Activated naive CD8-positive, alpha-beta T cell treated with anti-CD3 and anti-CD28 coated beads, Interleukin-2, amount 50 U/mL, for 24 hours (primary cell): ENCODE data around the gene WWOX.

Experiments
- ATAC-seq: fragments of 150-1000 bp; cut with Tn5 transposase; one replicate; pipeline ENCODE4 v1.10.0; 2021
- DNase-seq: peaks from one replicate; pipeline ENCODE4 v3.0.0; 2021
- H3K27ac Mint-ChIP-seq: one replicate; pipeline ENCODE4 v1.8.0; 2021; ENCODE audit warnings: mild to moderate bottlenecking, mixed read lengths
- H3K27me3 Mint-ChIP-seq: one replicate; pipeline ENCODE4 v1.8.0; 2021; ENCODE audit warnings: mixed read lengths
- H3K36me3 Mint-ChIP-seq: one replicate; pipeline ENCODE4 v1.8.0; 2021; ENCODE audit warnings: low read depth, mixed read lengths
- H3K4me1 Mint-ChIP-seq: one replicate; pipeline ENCODE4 v1.8.0; 2021; ENCODE audit warnings: mixed read lengths
- H3K4me3 Mint-ChIP-seq: one replicate; pipeline ENCODE4 v1.8.0; 2021; ENCODE audit warnings: mild to moderate bottlenecking, moderate library complexity, mixed read lengths
- H3K9me3 Mint-ChIP-seq: one replicate; pipeline ENCODE4 v1.8.0; 2021; ENCODE audit warnings: mixed read lengths

WWOX gene

GRCh38 chr16:78735337-78735736 lies 635.9 kb downstream of the WWOX start:
- no peak overlapping the region for H3K4me3 Mint-ChIP-seq
- no peak for ATAC-seq
- no peaks in the 10 kb centered on the region for H3K27me3 Mint-ChIP-seq
- H3K9me3 Mint-ChIP-seq = no peaks in the 10 kb centered on the region
- DNase-seq = no peak
- no peaks in the 10 kb centered on the region for H3K36me3 Mint-ChIP-seq
- peaks cover 2% of the 10 kb centered on the region for H3K4me1 Mint-ChIP-seq
- H3K27ac Mint-ChIP-seq = no peak overlapping the region

DNA sequence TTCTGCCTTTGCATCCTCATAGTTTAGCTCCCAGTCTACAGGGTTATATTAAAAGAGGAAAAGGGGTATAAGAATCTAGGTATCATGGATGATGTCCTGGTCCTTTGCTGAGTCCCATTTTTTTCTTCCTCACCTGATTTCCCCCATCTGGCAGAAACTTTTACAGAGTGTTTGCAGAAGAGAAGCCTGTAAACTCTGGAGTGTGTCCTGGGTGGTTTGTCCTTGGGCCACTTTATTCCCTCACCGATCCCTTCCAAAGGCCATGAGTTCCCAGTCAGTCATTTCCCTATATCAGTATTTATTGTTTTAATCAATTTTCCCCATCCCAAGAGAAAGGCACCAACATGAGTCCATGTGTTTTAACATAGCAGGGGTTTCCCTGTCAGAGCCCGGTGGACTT lies 638.2 kb downstream of the WWOX start:
- Mint-ChIP-seq H3K4me3 (no peak overlapping the region), H3K36me3 (no peaks in the 10 kb centered on the region), H3K27ac (no peak overlapping the region), H3K9me3 (no peaks in the 10 kb centered on the region), H3K4me1 (peaks cover 11% of the 10 kb centered on the region), H3K27me3 (no peaks in the 10 kb centered on the region)
- no peak for DNase-seq
- no peak for ATAC-seq

DNA sequence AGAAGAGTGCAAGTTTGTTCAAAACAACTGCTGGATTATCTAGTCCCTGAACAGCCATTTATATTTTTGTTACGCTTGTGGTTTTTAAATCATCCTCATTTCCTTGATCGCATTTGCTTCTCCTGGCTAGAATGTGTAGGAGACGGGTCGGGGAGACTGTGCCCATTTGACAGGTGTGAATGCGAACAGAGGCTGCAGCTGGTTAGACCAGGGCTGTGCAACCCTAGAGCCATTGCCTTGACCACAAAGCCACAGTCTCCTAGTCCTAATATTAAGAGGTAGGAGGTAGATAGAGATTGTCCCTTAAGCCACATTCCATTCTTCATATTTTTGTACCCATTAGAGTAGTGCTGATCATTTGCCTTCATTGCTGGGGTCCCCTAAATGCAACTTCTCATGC lies 639.1 kb downstream of the WWOX start:
- DNase-seq = no peak
- no peaks in the 10 kb centered on the region for H3K27me3 Mint-ChIP-seq
- no peak overlapping the region for H3K4me3 Mint-ChIP-seq
- no peaks in the 10 kb centered on the region for H3K36me3 Mint-ChIP-seq
- H3K9me3 Mint-ChIP-seq = no peaks in the 10 kb centered on the region
- H3K27ac Mint-ChIP-seq = no peak overlapping the region
- peaks cover 19% of the 10 kb centered on the region for H3K4me1 Mint-ChIP-seq
- no peak for ATAC-seq

DNA sequence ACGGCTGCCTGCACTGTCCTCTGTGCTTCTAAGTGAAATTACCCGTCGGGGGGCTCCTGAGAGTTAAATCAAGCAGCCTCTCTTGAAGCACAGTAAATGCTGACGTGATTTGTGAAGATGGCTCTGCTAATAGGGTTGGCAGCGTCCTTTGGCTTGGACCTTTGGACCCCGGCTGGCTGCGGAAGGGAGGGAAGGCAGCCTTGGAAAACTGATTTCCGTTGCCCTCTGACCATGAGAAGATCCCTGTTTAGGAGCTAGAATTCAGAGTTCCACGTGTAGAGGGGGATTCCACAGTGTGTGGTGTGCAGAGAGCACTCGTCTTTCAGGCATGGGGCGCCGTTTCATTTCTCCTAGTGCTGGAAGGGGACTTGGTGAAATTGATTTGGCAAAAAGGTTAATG lies 640.8 kb downstream of the WWOX start:
- no peak overlapping the region for H3K4me3 Mint-ChIP-seq
- H3K36me3 Mint-ChIP-seq = peaks cover 3% of the 10 kb centered on the region
- DNase-seq (no peak), ATAC-seq (no peak)
- H3K4me1 Mint-ChIP-seq = peaks cover 27% of the 10 kb centered on the region
- no peaks in the 10 kb centered on the region for H3K27me3 Mint-ChIP-seq
- no peak overlapping the region for H3K27ac Mint-ChIP-seq
- no peaks in the 10 kb centered on the region for H3K9me3 Mint-ChIP-seq

GRCh38 chr16:78742501-78743283 lies 643.2 kb downstream of the WWOX start:
- ATAC-seq (peak; percentile 89), DNase-seq (peak; percentile 63)
- no peaks in the 10 kb centered on the region for H3K9me3 Mint-ChIP-seq
- H3K27ac Mint-ChIP-seq = peak overlapping the region; percentile 81
- H3K36me3 Mint-ChIP-seq = peaks cover 3% of the 10 kb centered on the region
- H3K27me3 Mint-ChIP-seq = no peaks in the 10 kb centered on the region
- peaks cover 24% of the 10 kb centered on the region for H3K4me1 Mint-ChIP-seq
- H3K4me3 Mint-ChIP-seq = peak overlapping the region; percentile 54

DNA sequence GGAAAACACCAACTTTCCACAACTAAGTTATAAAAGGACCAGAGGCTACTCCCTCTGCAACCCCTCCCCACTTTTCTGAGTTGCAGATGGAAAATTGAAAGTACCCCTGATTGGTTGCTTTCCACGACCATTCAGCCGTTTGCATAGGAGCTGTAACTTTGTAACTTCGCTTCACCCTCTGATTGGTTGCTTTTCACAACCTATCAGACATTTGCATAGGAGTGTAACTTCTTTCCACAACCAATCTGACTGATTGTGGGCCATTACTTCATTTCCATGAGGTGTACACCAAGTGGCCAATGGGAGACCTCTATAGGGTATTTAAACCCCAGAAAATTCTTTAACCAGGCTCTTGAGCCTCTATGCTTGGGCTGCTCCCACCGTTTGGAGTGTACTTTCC lies 644.1 kb downstream of the WWOX start:
- Mint-ChIP-seq H3K4me3 (peak overlapping the region; percentile 54), H3K4me1 (peaks cover 27% of the 10 kb centered on the region), H3K27me3 (no peaks in the 10 kb centered on the region), H3K36me3 (peaks cover 3% of the 10 kb centered on the region), H3K27ac (peak overlapping the region; percentile 81), H3K9me3 (no peaks in the 10 kb centered on the region)
- DNase-seq (no peak), ATAC-seq (no peak)

GRCh38 chr16:78744099-78744498 lies 644.6 kb downstream of the WWOX start:
- peaks cover 33% of the 10 kb centered on the region for H3K4me1 Mint-ChIP-seq
- no peak overlapping the region for H3K4me3 Mint-ChIP-seq
- ATAC-seq (no peak), DNase-seq (no peak)
- H3K27ac Mint-ChIP-seq = no peak overlapping the region
- no peaks in the 10 kb centered on the region for H3K9me3 Mint-ChIP-seq
- H3K27me3 Mint-ChIP-seq = no peaks in the 10 kb centered on the region
- peaks cover 3% of the 10 kb centered on the region for H3K36me3 Mint-ChIP-seq

- Mint-ChIP-seq H3K4me1 (peaks cover 39% of the 10 kb centered on the region), H3K9me3 (no peaks in the 10 kb centered on the region), H3K36me3 (peaks cover 3% of the 10 kb centered on the region), H3K4me3 (no peak overlapping the region), H3K27me3 (no peaks in the 10 kb centered on the region), H3K27ac (no peak overlapping the region)
- no peak for ATAC-seq
- DNase-seq = no peak
Observed at GRCh38 chr16:78744796-78745107, 645.3 kb downstream of the WWOX start.

GRCh38 chr16:78745108-78746019 lies 645.9 kb downstream of the WWOX start:
- Mint-ChIP-seq H3K9me3 (no peaks in the 10 kb centered on the region), H3K27me3 (no peaks in the 10 kb centered on the region), H3K27ac (no peak overlapping the region), H3K4me1 (peaks cover 45% of the 10 kb centered on the region), H3K36me3 (peaks cover 3% of the 10 kb centered on the region), H3K4me3 (no peak overlapping the region)
- ATAC-seq (no peak), DNase-seq (no peak)

- ATAC-seq (no peak), DNase-seq (no peak)
- Mint-ChIP-seq H3K36me3 (peaks cover 3% of the 10 kb centered on the region), H3K9me3 (no peaks in the 10 kb centered on the region), H3K4me1 (peaks cover 53% of the 10 kb centered on the region), H3K27ac (no peak overlapping the region), H3K4me3 (no peak overlapping the region), H3K27me3 (no peaks in the 10 kb centered on the region)
Observed at GRCh38 chr16:78746718-78747117, 647.3 kb downstream of the WWOX start.

DNA sequence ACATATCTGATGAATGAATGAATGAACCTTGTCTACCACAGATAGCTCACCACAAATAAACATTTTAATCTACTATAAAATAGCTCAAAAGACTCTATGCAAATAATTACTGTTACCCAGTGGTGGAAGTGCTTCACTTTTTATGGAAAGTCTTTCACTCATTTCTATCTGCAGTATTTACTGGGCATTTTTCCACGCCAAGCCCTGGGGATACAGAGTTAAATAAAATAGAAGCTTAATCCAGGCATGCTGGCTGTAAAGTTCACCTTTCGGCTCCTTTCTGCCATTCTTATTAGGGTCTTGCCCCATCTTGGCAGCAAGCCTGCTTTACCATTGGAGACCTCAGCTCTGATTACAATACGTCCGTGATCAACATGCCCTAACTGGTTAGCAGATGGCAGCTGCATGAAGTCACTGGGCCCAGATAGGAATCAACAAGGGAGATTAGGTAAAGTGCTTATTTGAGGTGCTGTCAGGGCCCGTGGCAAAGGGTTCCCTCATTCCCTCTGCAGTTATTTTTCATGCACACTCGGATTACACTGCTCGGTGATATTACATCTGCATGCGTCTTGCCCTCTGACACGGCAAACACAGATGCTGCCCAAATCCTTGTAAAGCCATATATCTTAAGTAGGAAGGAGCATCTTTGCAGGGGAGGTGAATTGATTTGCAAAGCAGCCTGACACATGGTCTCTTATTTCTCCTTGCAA lies 648.9 kb downstream of the WWOX start:
- Mint-ChIP-seq H3K4me1 (peaks cover 40% of the 10 kb centered on the region), H3K4me3 (no peak overlapping the region)

DNA sequence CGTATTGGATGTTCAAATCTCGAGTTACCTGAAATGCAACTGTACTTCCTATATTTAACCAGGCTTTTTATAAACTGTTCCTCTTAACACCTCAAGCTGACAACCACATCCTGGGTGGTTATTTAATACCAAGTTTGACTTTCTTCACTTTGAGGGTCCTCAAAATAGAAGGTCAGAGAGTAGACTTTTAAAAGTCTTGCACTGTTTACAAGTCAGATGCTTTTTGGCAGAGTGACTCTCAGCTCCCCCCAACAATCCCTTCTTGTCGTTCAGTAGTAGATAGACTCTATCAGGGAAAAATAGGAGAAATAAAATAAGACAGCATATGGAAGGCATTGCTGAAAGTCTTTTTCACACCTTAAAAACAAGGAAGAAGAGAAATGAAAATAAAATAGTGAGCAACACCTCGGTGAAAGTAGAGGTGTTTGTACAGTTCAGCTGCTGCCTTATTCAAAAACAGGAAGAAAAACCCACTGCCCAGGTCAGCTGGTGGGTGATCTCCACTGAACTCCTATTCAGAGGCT lies 650.4 kb downstream of the WWOX start:
- Mint-ChIP-seq H3K4me1 (peaks cover 30% of the 10 kb centered on the region), H3K9me3 (no peaks in the 10 kb centered on the region), H3K27ac (peak overlapping the region; percentile 52), H3K36me3 (no peaks in the 10 kb centered on the region), H3K4me3 (peak overlapping the region; percentile 24), H3K27me3 (no peaks in the 10 kb centered on the region)
- no peak for DNase-seq
- no peak for ATAC-seq

More for the DNA sequence above, 648.9 kb downstream of the WWOX start:
- no peak for DNase-seq
- H3K36me3 Mint-ChIP-seq = peaks cover 3% of the 10 kb centered on the region
- H3K9me3 Mint-ChIP-seq = no peaks in the 10 kb centered on the region
- no peak overlapping the region for H3K27ac Mint-ChIP-seq
- ATAC-seq = no peak
- H3K27me3 Mint-ChIP-seq = no peaks in the 10 kb centered on the region

DNA sequence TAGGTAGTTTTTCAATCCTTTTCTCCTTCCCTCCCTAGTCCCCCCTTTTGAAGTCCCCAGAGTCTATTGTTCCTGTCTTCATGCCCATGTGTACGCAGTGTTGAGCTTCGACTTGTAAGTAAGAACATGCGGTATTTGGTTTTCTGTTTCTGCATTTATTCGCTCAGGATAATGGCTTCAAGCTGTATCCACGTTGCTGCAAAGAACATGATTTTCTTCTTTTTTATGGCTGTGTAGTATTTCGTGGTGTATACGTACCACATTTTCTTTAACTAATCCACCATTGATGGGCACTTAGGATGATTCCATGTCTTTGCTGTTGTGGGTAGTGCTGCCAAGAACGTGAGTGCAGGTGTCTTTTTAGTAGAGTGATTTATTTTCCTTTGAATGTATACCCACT lies 651.2 kb downstream of the WWOX start:
- no peaks in the 10 kb centered on the region for H3K27me3 Mint-ChIP-seq
- H3K4me3 Mint-ChIP-seq = peak overlapping the region; percentile 11
- ATAC-seq (no peak), DNase-seq (no peak)
- no peaks in the 10 kb centered on the region for H3K36me3 Mint-ChIP-seq
- H3K4me1 Mint-ChIP-seq = peaks cover 30% of the 10 kb centered on the region
- H3K9me3 Mint-ChIP-seq = no peaks in the 10 kb centered on the region
- H3K27ac Mint-ChIP-seq = no peak overlapping the region

DNA sequence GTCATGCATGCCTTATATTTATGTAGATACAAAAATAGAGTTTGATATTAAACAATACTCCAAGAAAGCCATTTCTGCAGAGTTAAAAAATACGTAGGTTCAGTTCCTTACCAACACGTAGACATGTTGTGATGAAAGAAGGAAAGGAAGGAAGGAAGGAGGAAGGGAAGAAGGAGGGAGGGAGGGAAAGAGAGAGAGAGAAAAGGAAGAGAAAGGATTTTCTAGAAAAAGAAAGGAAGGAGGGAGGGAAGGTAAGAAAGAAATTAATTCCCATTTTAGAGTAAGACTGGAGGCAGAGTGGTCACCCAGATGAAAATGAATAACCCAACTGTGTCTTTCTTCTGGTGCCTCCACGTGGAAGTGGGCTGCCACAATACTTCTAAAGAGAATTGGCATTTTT lies 652.1 kb downstream of the WWOX start:
- ATAC-seq = no peak
- no peaks in the 10 kb centered on the region for H3K36me3 Mint-ChIP-seq
- H3K27ac Mint-ChIP-seq = no peak overlapping the region
- no peaks in the 10 kb centered on the region for H3K27me3 Mint-ChIP-seq
- peaks cover 30% of the 10 kb centered on the region for H3K4me1 Mint-ChIP-seq
- H3K4me3 Mint-ChIP-seq = no peak overlapping the region
- DNase-seq = no peak
- H3K9me3 Mint-ChIP-seq = peaks cover 5% of the 10 kb centered on the region
